B cell (primary cell): ENCODE measurements around the gene SLC13A3. TPM values are rescaled to one million over a fixed set of nuclear protein-coding genes. Genes with fewer than 3 reads are reported as not detected.

Source experiments
- ATAC-seq: fragments of 200-7000 bp; cut with Tn5 transposase; one replicate; pipeline ENCODE4 v1.10.0; 2021; ENCODE audit warnings: low read depth, mild to moderate bottlenecking, moderate number of reproducible peaks, moderate library complexity
- CTCF ChIA-PET: fragments of 350-600 bp; sonication (Branson Sonifier 250); formaldehyde crosslinking; loops from one replicate; lab custom pipeline; 2021; ENCODE audit warnings: antibody characterized with exemption, inconsistent platforms; lab: Charles Lee
- POLR2A ChIA-PET: fragments of 350-600 bp; sonication (Branson Sonifier 250); formaldehyde crosslinking; loops from one replicate; lab custom pipeline; 2021; ENCODE audit warnings: antibody characterized with exemption; lab: Charles Lee
- DNase-seq: peaks from one replicate; pipeline ENCODE4 v3.0.0; 2013
- H2AFZ ChIP-seq: 2 replicates; pipeline ENCODE4 v1.6.1; 2012; ENCODE audit warnings: mild to moderate bottlenecking, low read depth, low read length; ENCODE audit not compliant: insufficient read depth, poor library complexity, severe bottlenecking
- H3K27ac ChIP-seq, 2 donors: 1 replicate in 1 of 2; 2 replicates in 1 of 2; pipeline ENCODE4 v1.5.1; 2012 to 2013; ENCODE audit warnings: low read length in 2 of 2, mild to moderate bottlenecking in 2 of 2, moderate library complexity in 1 of 2
- H3K27me3 ChIP-seq, 4 experiments: fragments of 200-600 bp in 1 of 4; sonication (generic) in 1 of 4; replicated peaks in 1 of 4; 1 replicate in 2 of 4; 2 replicates in 2 of 4; pipeline versions ENCODE4 v1.6.1 to v1.7.0; 2013 to 2016; ENCODE audit warnings: low read length in 3 of 4, mild to moderate bottlenecking in 2 of 4, mixed read lengths in 1 of 4, moderate library complexity in 1 of 4; ENCODE audit not compliant: insufficient read depth in 4 of 4, control insufficient read depth in 3 of 4; ENCODE audit errors: control extremely low read depth in 1 of 4
- H3K36me3 ChIP-seq, 2 experiments: replicated peaks in 1 of 2; 1 replicate in 1 of 2; 2 replicates in 1 of 2; pipeline versions ENCODE4 v1.6.1 to v1.7.1; 2013; ENCODE audit warnings: low read length in 1 of 2; ENCODE audit not compliant: insufficient read depth in 2 of 2, control insufficient read depth in 1 of 2; ENCODE audit errors: control extremely low read depth in 1 of 2, extremely low read depth in 1 of 2
- H3K4me1 ChIP-seq, 2 donors: fragments of 200-600 bp in 1 of 2; sonication (generic) in 1 of 2; 1 replicate in 1 of 2; 2 replicates in 1 of 2; pipeline versions ENCODE4 v1.5.1 to v1.6.1; 2013 to 2017; ENCODE audit warnings: low read length in 2 of 2; ENCODE audit not compliant: control insufficient read depth in 2 of 2, insufficient read depth in 2 of 2
- H3K4me2 ChIP-seq: replicated peaks from 2 replicates; pipeline ENCODE3; 2012; ENCODE audit warnings: mild to moderate bottlenecking, low read depth, low read length; ENCODE audit not compliant: poor library complexity, severe bottlenecking
- H3K4me3 ChIP-seq, 5 experiments: fragments of 200-600 bp in 1 of 5; sonication (generic) in 1 of 5; 1 replicate in 3 of 5; 2 replicates in 2 of 5; pipeline versions ENCODE4 v1.5.1 to v1.7.0; 2011 to 2016; ENCODE audit warnings: low read length in 4 of 5, mild to moderate bottlenecking in 4 of 5, low read depth in 2 of 5, control low read depth in 1 of 5, moderate library complexity in 1 of 5; ENCODE audit not compliant: insufficient read depth in 1 of 5; ENCODE audit errors: control extremely low read depth in 1 of 5, extremely low read depth in 1 of 5
- H3K79me2 ChIP-seq: fragments of 200-600 bp; sonication (generic); one replicate; pipeline ENCODE4 v1.6.0; 2016; ENCODE audit warnings: low read length; ENCODE audit not compliant: control insufficient read depth, insufficient read depth
- H3K9ac ChIP-seq: fragments of 200-600 bp; sonication (generic); 2 replicates; pipeline ENCODE4 v1.6.1; 2017; ENCODE audit warnings: mild to moderate bottlenecking, low read length, moderate library complexity
- H3K9me3 ChIP-seq, 3 donors: one replicate each; pipeline versions ENCODE4 v1.6.1 to v1.7.1; 2013; ENCODE audit warnings: low read length in 2 of 3; ENCODE audit not compliant: control insufficient read depth in 2 of 3, insufficient read depth in 1 of 3; ENCODE audit errors: control extremely low read depth in 1 of 3
- H4K20me1 ChIP-seq: 2 replicates; pipeline ENCODE4 v1.6.0; 2012; ENCODE audit warnings: mild to moderate bottlenecking, low read length; ENCODE audit not compliant: insufficient read depth, control insufficient read depth, poor library complexity, severe bottlenecking
- H3K27ac Mint-ChIP-seq: one replicate; pipeline ENCODE4 v1.8.0; 2021; ENCODE audit warnings: mixed read lengths
- H3K27me3 Mint-ChIP-seq: one replicate; pipeline ENCODE4 v1.8.0; 2021; ENCODE audit warnings: mixed read lengths
- H3K4me1 Mint-ChIP-seq: one replicate; pipeline ENCODE4 v1.8.0; 2021; ENCODE audit warnings: mixed read lengths
- H3K4me3 Mint-ChIP-seq: one replicate; pipeline ENCODE4 v1.8.0; 2021; ENCODE audit warnings: mixed read lengths
- H3K9me3 Mint-ChIP-seq: one replicate; pipeline ENCODE4 v1.8.0; 2022; ENCODE audit warnings: mixed read lengths; ENCODE audit not compliant: insufficient read depth
- EZH2 ChIP-seq: IDR thresholded peaks from 2 replicates; pipeline ENCODE4 v1.6.1; 2012; ENCODE audit warnings: borderline replicate concordance, low read depth, mild to moderate bottlenecking, moderate library complexity, low read length; ENCODE audit not compliant: insufficient read depth, poor library complexity, severe bottlenecking
- WGBS: methylation state at CpG from one replicate; pipeline ENCODE4 v1.1.5; 2013; ENCODE audit warnings: missing lambda C conversion rate; ENCODE audit not compliant: insufficient coverage; 5-methylcytosine and 5-hydroxymethylcytosine counted together
- intact Hi-C: fragments of 100-400 bp; cut with micrococcal nuclease; formaldehyde crosslinking; loops from one replicate; pipeline ENCODE4 v1.10.0; 2022
- polyA plus RNA-seq: library from polyadenylated mRNA; depleted of rRNA; stranded (reverse); fragments of >200 nt; gene quantifications from 2 replicates; pipeline ENCODE4 v1.2.3, GENCODE V29; 2012
- total RNA-seq, 2 donors: library from RNA; stranded (reverse); fragments of 120-200 nt in 1 of 2; gene quantifications; 1 replicate in 1 of 2; 2 replicates in 1 of 2; pipeline versions ENCODE4 v1.2.3 to v1.2.4, GENCODE V29; 2013 to 2022
- TF ChIP-seq, protein P1 (sequence below): fragments of 200-600 bp; IDR thresholded peaks from one replicate; pipeline ENCODE4 v1.8.0; 2022; ENCODE audit warnings: antibody characterized with exemption, mild to moderate bottlenecking

Gene SLC13A3
- total and polyA plus RNA-seq, 2 donors (not counting 1 experiment from before 2014, with no cell fraction given), result 0.09 to 0.20 TPM

DNA sequence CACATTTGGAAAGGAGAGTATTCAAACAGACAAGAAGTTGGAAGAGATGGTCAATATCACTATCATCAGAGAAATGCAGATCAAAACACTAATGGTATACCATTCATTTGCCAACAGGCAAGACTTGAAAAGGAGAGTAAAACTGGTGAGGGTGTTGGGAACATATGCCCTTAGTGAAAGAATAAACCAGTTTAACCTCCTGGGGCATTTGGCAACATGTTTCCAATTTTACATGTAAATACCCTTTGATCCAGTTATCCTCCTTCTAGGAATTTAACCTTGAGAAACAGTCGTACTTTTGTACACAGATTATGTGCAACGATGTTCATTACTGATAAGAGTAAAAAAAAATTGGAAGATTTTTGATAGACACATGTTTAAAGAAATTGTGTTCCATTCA lies 66.8 kb downstream of the SLC13A3 start:
- TF ChIP-seq, protein P1, sequence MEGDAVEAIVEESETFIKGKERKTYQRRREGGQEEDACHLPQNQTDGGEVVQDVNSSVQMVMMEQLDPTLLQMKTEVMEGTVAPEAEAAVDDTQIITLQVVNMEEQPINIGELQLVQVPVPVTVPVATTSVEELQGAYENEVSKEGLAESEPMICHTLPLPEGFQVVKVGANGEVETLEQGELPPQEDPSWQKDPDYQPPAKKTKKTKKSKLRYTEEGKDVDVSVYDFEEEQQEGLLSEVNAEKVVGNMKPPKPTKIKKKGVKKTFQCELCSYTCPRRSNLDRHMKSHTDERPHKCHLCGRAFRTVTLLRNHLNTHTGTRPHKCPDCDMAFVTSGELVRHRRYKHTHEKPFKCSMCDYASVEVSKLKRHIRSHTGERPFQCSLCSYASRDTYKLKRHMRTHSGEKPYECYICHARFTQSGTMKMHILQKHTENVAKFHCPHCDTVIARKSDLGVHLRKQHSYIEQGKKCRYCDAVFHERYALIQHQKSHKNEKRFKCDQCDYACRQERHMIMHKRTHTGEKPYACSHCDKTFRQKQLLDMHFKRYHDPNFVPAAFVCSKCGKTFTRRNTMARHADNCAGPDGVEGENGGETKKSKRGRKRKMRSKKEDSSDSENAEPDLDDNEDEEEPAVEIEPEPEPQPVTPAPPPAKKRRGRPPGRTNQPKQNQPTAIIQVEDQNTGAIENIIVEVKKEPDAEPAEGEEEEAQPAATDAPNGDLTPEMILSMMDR, result no peak
- TF ChIP-seq EZH2, result no peak
- no peak overlapping the region for H3K27ac Mint-ChIP-seq
- ChIA-PET POLR2A (no interaction called here), CTCF (no interaction called here)
- H3K9me3 ChIP-seq, result no peaks in the 10 kb centered on the region
- H4K20me1 ChIP-seq, result no peaks in the 10 kb centered on the region
- H3K27me3 ChIP-seq, result peaks cover 0 to 11% (median 3%) of the 10 kb centered on the region in 4 experiments
- H3K4me3 Mint-ChIP-seq, result no peak overlapping the region
- no peak overlapping the region for H3K4me3 ChIP-seq
- no peak overlapping the region for H2AFZ ChIP-seq
- ATAC-seq (no peak), DNase-seq (no peak)
- H3K79me2 ChIP-seq, result no peaks in the 10 kb centered on the region
- H3K4me2 ChIP-seq, result no peak overlapping the region
- no peaks in the 10 kb centered on the region for H3K36me3 ChIP-seq
- peaks cover 11% of the 10 kb centered on the region for H3K27me3 Mint-ChIP-seq
- H3K4me1 Mint-ChIP-seq, result no peaks in the 10 kb centered on the region
- H3K4me1 ChIP-seq, result no peaks in the 10 kb centered on the region
- H3K27ac ChIP-seq, result no peak overlapping the region
- no peaks in the 10 kb centered on the region for H3K9me3 Mint-ChIP-seq
- WGBS, result no CpG with 5 or more reads among the region's 2 CpGs
- intact Hi-C loops, result no loop called here
- no peak overlapping the region for H3K9ac ChIP-seq

DNA sequence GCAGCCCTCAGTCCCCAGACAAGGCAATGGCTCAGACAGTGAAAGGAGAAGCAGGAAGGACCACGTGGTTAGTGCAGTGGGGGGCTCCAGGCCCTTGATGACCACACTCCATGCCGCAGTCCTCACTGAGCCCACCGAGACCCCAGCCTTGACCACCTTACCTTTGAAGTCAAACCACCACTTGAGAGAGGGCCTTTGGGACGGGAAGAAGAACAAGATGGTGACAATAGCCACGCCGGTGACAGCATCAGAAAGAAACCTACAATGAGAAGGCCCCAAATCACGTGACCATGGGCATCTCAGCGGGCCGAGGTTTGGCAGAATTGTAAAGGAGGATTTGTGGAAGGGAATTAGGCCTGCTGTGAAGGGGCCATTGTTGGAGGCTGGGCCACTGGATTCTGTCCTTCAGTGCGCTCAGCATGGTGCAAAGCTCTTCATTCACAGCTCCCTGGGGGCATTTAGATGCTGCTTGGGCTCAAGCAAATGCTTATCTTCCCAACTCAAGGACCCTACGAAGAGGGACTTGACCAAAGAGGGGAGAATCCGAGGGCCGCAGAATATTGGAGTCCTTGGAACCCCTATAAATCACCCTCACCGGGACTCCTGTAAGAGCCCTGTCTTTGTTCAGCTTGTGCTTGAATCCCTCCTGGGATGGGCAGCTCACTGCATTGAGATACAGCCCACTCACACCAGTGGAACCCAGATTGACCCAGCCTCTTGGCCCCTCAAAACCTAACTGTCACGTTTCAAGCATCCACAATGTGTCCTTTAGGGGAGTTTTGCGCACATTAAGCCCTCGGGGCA lies 67.6 kb downstream of the SLC13A3 start:
- peaks cover 0 to 7% (median 3%) of the 10 kb centered on the region in 4 experiments for H3K27me3 ChIP-seq
- Mint-ChIP-seq H3K4me1 (no peaks in the 10 kb centered on the region), H3K27me3 (peaks cover 13% of the 10 kb centered on the region), H3K27ac (no peak overlapping the region), H3K9me3 (no peaks in the 10 kb centered on the region), H3K4me3 (no peak overlapping the region)
- H3K27ac ChIP-seq, result no peak overlapping the region
- no peak overlapping the region for H3K4me2 ChIP-seq
- H4K20me1 ChIP-seq, result no peaks in the 10 kb centered on the region
- no peaks in the 10 kb centered on the region for H3K36me3 ChIP-seq
- H2AFZ ChIP-seq, result no peak overlapping the region
- POLR2A ChIA-PET, result no interaction called here
- no peak overlapping the region for H3K4me3 ChIP-seq
- CTCF ChIA-PET, result interaction anchor here (1.3 kb wide), 1 partner anchor 22 kb away, joined by 3 read pairs; no protein-coding TSS in a partner anchor
- no peak overlapping the region for H3K9ac ChIP-seq
- no peak for ATAC-seq
- DNase-seq, result no peak
- TF ChIP-seq, protein P1, result no peak
- no peak for TF ChIP-seq EZH2
- peaks cover 0 to 4% (median 0%) of the 10 kb centered on the region in 3 donors for H3K9me3 ChIP-seq
- 75% methylated on average over 15 of the region's 17 CpGs for WGBS
- H3K79me2 ChIP-seq, result no peaks in the 10 kb centered on the region
- H3K4me1 ChIP-seq, result no peaks in the 10 kb centered on the region
- intact Hi-C loops, result no loop called here
